ENCODE measurements around the gene MYO9A.
"Not testable (repeated sequence)": the region's sequence is repeated elsewhere in the genome, so short reads cannot be mapped to it uniquely, and the experiment has no call there.

Gene MYO9A

GRCh38 chr15:71889385-71889784 is 228.6 kb downstream of the MYO9A start:
- Histone ChIP-seq H3K9me3 (replicated peaks; ENCODE audit: low read length) (no peaks in the 10 kb centered on the region), H3K36me3 (ENCODE audit: insufficient read depth, low read length) (peaks cover 35% of the 10 kb centered on the region), H3K27me3 (ENCODE audit: control insufficient read depth, insufficient read depth, low read length) (no peaks in the 10 kb centered on the region), H3K4me3 (ENCODE audit: low read length) (no peak overlapping the region), H3K4me2 (ENCODE audit: low read length) (no peak overlapping the region), H3K9ac (ENCODE audit: low read depth, low read length) (no peak overlapping the region), H3K4me1 (ENCODE audit: control insufficient read depth, insufficient read depth, low read length) (peaks cover 5% of the 10 kb centered on the region)

GRCh38 chr15:71888797-71889196 is 229.2 kb downstream of the MYO9A start:
- no peak overlapping the region for H3K9ac ChIP-seq (ENCODE audit: low read depth, low read length)
- no peaks in the 10 kb centered on the region for H3K9me3 ChIP-seq (replicated peaks; ENCODE audit: low read length)
- peaks cover 3% of the 10 kb centered on the region for H3K4me1 ChIP-seq (ENCODE audit: control insufficient read depth, insufficient read depth, low read length)
- peaks cover 33% of the 10 kb centered on the region for H3K36me3 ChIP-seq (ENCODE audit: insufficient read depth, low read length)
- no peaks in the 10 kb centered on the region for H3K27me3 ChIP-seq (ENCODE audit: control insufficient read depth, insufficient read depth, low read length)
- H3K4me2 ChIP-seq (ENCODE audit: low read length): no peak overlapping the region
- H3K4me3 ChIP-seq (ENCODE audit: low read length): no peak overlapping the region

GRCh38 chr15:71885390-71885789 is 232.6 kb downstream of the MYO9A start:
- H3K4me3 ChIP-seq (ENCODE audit: low read length): no peak overlapping the region
- no peak overlapping the region for H3K4me2 ChIP-seq (ENCODE audit: low read length)
- no peaks in the 10 kb centered on the region for H3K27me3 ChIP-seq (ENCODE audit: control insufficient read depth, insufficient read depth, low read length)
- H3K36me3 ChIP-seq (ENCODE audit: insufficient read depth, low read length): peaks cover 31% of the 10 kb centered on the region
- no peaks in the 10 kb centered on the region for H3K4me1 ChIP-seq (ENCODE audit: control insufficient read depth, insufficient read depth, low read length)
- no peak overlapping the region for H3K9ac ChIP-seq (ENCODE audit: low read depth, low read length)
- no peaks in the 10 kb centered on the region for H3K9me3 ChIP-seq (replicated peaks; ENCODE audit: low read length)

GRCh38 chr15:71883447-71883846 is 234.5 kb downstream of the MYO9A start:
- H3K27me3 ChIP-seq (ENCODE audit: control insufficient read depth, insufficient read depth, low read length): no peaks in the 10 kb centered on the region
- H3K4me2 ChIP-seq (ENCODE audit: low read length): no peak overlapping the region
- no peak overlapping the region for H3K9ac ChIP-seq (ENCODE audit: low read depth, low read length)
- peaks cover 43% of the 10 kb centered on the region for H3K36me3 ChIP-seq (ENCODE audit: insufficient read depth, low read length)
- no peaks in the 10 kb centered on the region for H3K4me1 ChIP-seq (ENCODE audit: control insufficient read depth, insufficient read depth, low read length)
- H3K4me3 ChIP-seq (ENCODE audit: low read length): no peak overlapping the region
- no peaks in the 10 kb centered on the region for H3K9me3 ChIP-seq (replicated peaks; ENCODE audit: low read length)

- no peaks in the 10 kb centered on the region for H3K4me1 ChIP-seq (ENCODE audit: control insufficient read depth, insufficient read depth, low read length)
- H3K9ac ChIP-seq (ENCODE audit: low read depth, low read length): no peak overlapping the region
- H3K4me2 ChIP-seq (ENCODE audit: low read length): no peak overlapping the region
- H3K27me3 ChIP-seq (ENCODE audit: control insufficient read depth, insufficient read depth, low read length): no peaks in the 10 kb centered on the region
- H3K4me3 ChIP-seq (ENCODE audit: low read length): no peak overlapping the region
- H3K9me3 ChIP-seq (replicated peaks; ENCODE audit: low read length): no peaks in the 10 kb centered on the region
- peaks cover 28% of the 10 kb centered on the region for H3K36me3 ChIP-seq (ENCODE audit: insufficient read depth, low read length)
These were observed 237.7 kb downstream of the MYO9A start for GRCh38 chr15:71880276-71880675.

- H3K27me3 ChIP-seq (ENCODE audit: control insufficient read depth, insufficient read depth, low read length): no peaks in the 10 kb centered on the region
- no peaks in the 10 kb centered on the region for H3K9me3 ChIP-seq (replicated peaks; ENCODE audit: low read length)
- no peaks in the 10 kb centered on the region for H3K4me1 ChIP-seq (ENCODE audit: control insufficient read depth, insufficient read depth, low read length)
- H3K4me2 ChIP-seq (ENCODE audit: low read length): no peak overlapping the region
- H3K36me3 ChIP-seq (ENCODE audit: insufficient read depth, low read length): peaks cover 17% of the 10 kb centered on the region
- no peak overlapping the region for H3K4me3 ChIP-seq (ENCODE audit: low read length)
- no peak overlapping the region for H3K9ac ChIP-seq (ENCODE audit: low read depth, low read length)
These were observed 243.7 kb downstream of the MYO9A start for GRCh38 chr15:71874245-71874644.

GRCh38 chr15:71858232-71858631 is 259.7 kb downstream of the MYO9A start:
- not testable (repeated sequence) for H3K27me3 ChIP-seq (ENCODE audit: control insufficient read depth, insufficient read depth, low read length); H3K4me3 ChIP-seq (ENCODE audit: low read length); H3K9ac ChIP-seq (ENCODE audit: low read depth, low read length); H3K4me1 ChIP-seq (ENCODE audit: control insufficient read depth, insufficient read depth, low read length); H3K9me3 ChIP-seq (replicated peaks; ENCODE audit: low read length); H3K4me2 ChIP-seq (ENCODE audit: low read length)
- H3K36me3 ChIP-seq (ENCODE audit: insufficient read depth, low read length): peaks cover 11% of the 10 kb centered on the region

GRCh38 chr15:71853543-71853942 is 264.4 kb downstream of the MYO9A start:
- Histone ChIP-seq H3K4me2 (ENCODE audit: low read length) (no peak overlapping the region), H3K36me3 (ENCODE audit: insufficient read depth, low read length) (peaks cover 28% of the 10 kb centered on the region), H3K4me3 (ENCODE audit: low read length) (no peak overlapping the region), H3K27me3 (ENCODE audit: control insufficient read depth, insufficient read depth, low read length) (no peaks in the 10 kb centered on the region), H3K4me1 (ENCODE audit: control insufficient read depth, insufficient read depth, low read length) (no peaks in the 10 kb centered on the region), H3K9ac (ENCODE audit: low read depth, low read length) (no peak overlapping the region), H3K9me3 (replicated peaks; ENCODE audit: low read length) (no peaks in the 10 kb centered on the region)

- no peaks in the 10 kb centered on the region for H3K4me1 ChIP-seq (ENCODE audit: control insufficient read depth, insufficient read depth, low read length)
- no peak overlapping the region for H3K4me3 ChIP-seq (ENCODE audit: low read length)
- H3K4me2 ChIP-seq (ENCODE audit: low read length): no peak overlapping the region
- no peaks in the 10 kb centered on the region for H3K27me3 ChIP-seq (ENCODE audit: control insufficient read depth, insufficient read depth, low read length)
- H3K36me3 ChIP-seq (ENCODE audit: insufficient read depth, low read length): peaks cover 51% of the 10 kb centered on the region
- no peaks in the 10 kb centered on the region for H3K9me3 ChIP-seq (replicated peaks; ENCODE audit: low read length)
- no peak overlapping the region for H3K9ac ChIP-seq (ENCODE audit: low read depth, low read length)
These were observed 273.0 kb downstream of the MYO9A start for GRCh38 chr15:71844916-71845315.

- Histone ChIP-seq H3K4me1 (ENCODE audit: control insufficient read depth, insufficient read depth, low read length) (no peaks in the 10 kb centered on the region), H3K9ac (ENCODE audit: low read depth, low read length) (no peak overlapping the region), H3K4me2 (ENCODE audit: low read length) (no peak overlapping the region), H3K9me3 (replicated peaks; ENCODE audit: low read length) (no peaks in the 10 kb centered on the region), H3K27me3 (ENCODE audit: control insufficient read depth, insufficient read depth, low read length) (no peaks in the 10 kb centered on the region), H3K4me3 (ENCODE audit: low read length) (no peak overlapping the region), H3K36me3 (ENCODE audit: insufficient read depth, low read length) (peaks cover 27% of the 10 kb centered on the region)
These were observed 276.4 kb downstream of the MYO9A start for GRCh38 chr15:71841563-71841962.

- Histone ChIP-seq H3K4me3 (ENCODE audit: low read length) (no peak overlapping the region), H3K27me3 (ENCODE audit: control insufficient read depth, insufficient read depth, low read length) (no peaks in the 10 kb centered on the region)
These were observed 287.0 kb downstream of the MYO9A start for GRCh38 chr15:71830981-71831380.

GRCh38 chr15:71826196-71826595 is 291.8 kb downstream of the MYO9A start:
- no peaks in the 10 kb centered on the region for H3K27me3 ChIP-seq (ENCODE audit: control insufficient read depth, insufficient read depth, low read length)
- H3K36me3 ChIP-seq (ENCODE audit: insufficient read depth, low read length): peaks cover 73% of the 10 kb centered on the region
- peaks cover 19% of the 10 kb centered on the region for H3K9me3 ChIP-seq (replicated peaks; ENCODE audit: low read length)
- H3K4me3 ChIP-seq (ENCODE audit: low read length): no peak overlapping the region
- no peaks in the 10 kb centered on the region for H3K4me1 ChIP-seq (ENCODE audit: control insufficient read depth, insufficient read depth, low read length)
- no peak overlapping the region for H3K9ac ChIP-seq (ENCODE audit: low read depth, low read length)
- H3K4me2 ChIP-seq (ENCODE audit: low read length): no peak overlapping the region

More at GRCh38 chr15:71830981-71831380, 287.0 kb downstream of the MYO9A start:
- Histone ChIP-seq H3K9ac (ENCODE audit: low read depth, low read length) (no peak overlapping the region), H3K36me3 (ENCODE audit: insufficient read depth, low read length) (peaks cover 38% of the 10 kb centered on the region), H3K9me3 (replicated peaks; ENCODE audit: low read length) (no peaks in the 10 kb centered on the region), H3K4me2 (ENCODE audit: low read length) (no peak overlapping the region), H3K4me1 (ENCODE audit: control insufficient read depth, insufficient read depth, low read length) (no peaks in the 10 kb centered on the region)

All from skeletal muscle satellite cell (primary cell).